ENCODE results near the gene INSR.

The INSR gene

DNA sequence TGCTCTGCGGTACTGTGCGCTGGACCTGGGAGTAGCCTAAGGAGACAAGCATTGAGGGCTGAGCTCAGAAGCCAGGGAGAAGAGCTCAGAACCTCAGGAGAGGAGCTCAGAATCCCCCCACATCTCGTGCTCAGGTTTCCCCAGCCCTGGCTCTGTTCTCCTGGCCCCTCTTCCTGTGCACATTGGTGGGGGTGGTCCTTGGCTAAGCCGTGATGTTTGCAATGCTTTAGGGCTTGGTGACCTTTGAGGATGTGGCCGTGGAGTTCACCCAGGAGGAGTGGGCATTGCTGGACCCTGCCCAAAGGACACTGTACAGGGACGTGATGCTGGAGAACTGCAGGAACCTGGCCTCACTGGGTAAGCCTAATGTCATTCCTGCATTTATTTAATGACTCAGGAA, 218.1 kb downstream of the INSR start:
- DNase-seq (ENCODE audit: low read depth, low spot score), result no peak
- in situ Hi-C loops (cut with HindIII; ENCODE audit: low sequenced_read_pairs), result no loop called here
- TF ChIP-seq, protein P1, sequence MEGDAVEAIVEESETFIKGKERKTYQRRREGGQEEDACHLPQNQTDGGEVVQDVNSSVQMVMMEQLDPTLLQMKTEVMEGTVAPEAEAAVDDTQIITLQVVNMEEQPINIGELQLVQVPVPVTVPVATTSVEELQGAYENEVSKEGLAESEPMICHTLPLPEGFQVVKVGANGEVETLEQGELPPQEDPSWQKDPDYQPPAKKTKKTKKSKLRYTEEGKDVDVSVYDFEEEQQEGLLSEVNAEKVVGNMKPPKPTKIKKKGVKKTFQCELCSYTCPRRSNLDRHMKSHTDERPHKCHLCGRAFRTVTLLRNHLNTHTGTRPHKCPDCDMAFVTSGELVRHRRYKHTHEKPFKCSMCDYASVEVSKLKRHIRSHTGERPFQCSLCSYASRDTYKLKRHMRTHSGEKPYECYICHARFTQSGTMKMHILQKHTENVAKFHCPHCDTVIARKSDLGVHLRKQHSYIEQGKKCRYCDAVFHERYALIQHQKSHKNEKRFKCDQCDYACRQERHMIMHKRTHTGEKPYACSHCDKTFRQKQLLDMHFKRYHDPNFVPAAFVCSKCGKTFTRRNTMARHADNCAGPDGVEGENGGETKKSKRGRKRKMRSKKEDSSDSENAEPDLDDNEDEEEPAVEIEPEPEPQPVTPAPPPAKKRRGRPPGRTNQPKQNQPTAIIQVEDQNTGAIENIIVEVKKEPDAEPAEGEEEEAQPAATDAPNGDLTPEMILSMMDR (IDR thresholded peaks at IDR 0.05; ENCODE audit: low read depth, low read length), result no peak
- H3K4me3 ChIP-seq (ENCODE audit: low read depth, low read length), result no peak overlapping the region

DNA sequence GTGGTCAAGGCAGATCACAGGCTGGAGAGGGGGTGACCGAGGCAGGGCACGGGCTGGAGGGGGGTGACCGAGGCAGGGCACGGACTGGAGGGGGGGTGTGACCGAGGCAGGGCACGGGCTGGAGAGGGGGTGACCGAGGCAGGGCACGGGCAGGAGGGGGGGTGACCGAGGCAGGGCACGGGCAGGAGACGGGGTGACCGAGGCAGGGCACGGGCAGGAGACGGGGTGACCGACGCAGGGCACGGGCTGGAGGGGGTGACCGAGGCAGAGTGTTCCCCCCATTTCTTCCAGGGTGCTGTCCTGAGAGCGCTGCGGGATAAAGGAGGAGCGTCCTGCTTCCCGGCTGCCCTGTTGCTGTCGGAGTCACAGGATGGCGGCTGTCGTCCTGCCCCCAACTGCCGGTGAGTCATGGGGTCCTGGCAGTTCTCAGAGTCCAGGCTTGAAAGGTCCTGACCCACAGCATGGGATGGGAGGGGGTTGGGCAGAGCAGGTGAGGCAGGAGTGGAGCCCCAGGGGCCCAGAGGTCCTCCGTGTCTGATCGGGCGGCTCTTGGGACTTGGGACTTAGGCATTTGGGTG, 219.4 kb downstream of the INSR start:
- TF ChIP-seq, protein P1 (IDR thresholded peaks at IDR 0.05; ENCODE audit: low read depth, low read length), result no peak
- no peak overlapping the region for H3K4me3 ChIP-seq (ENCODE audit: low read depth, low read length)
- in situ Hi-C loops (cut with HindIII; ENCODE audit: low sequenced_read_pairs), result no loop called here
- DNase-seq (ENCODE audit: low read depth, low spot score), result no peak

DNA sequence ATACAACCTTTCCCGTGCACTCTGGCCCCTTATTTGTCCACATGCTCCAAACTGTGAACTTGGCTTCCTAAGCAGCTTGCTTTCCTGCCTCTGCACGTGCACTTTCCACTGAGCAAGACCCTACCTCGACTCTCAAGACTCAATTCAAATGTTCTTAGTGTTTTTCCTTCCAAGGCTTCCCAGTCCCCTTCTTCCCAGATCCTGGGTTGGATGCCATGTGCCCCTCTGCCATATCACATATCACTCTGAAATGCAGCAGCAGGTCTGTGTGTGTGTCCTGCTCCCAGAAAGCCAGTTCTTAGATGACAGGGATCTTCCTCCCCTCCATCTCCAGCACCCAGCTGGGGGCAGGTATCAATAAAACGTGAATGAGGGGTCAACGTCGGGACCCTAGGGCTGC, 221.7 kb downstream of the INSR start:
- TF ChIP-seq, protein P1 (IDR thresholded peaks at IDR 0.05; ENCODE audit: low read depth, low read length), result no peak
- DNase-seq (ENCODE audit: low read depth, low spot score), result no peak
- in situ Hi-C loops (cut with HindIII; ENCODE audit: low sequenced_read_pairs), result no loop called here

DNA sequence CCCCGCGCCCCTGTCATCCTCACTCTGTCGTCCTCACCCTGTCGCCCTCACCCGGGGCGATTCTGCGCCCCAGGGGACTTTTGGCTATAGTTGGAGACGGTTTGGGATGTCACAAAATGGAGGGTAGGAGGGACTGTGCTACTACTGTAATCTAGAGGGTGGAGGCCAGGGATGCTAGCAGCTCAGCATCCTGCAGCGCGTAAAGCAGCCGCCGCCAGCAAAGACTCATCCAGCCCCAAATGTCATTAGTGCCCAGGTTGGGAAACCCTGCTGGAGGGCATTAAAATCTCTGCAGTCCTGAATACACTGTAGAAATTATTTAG, 224.3 kb downstream of the INSR start:
- in situ Hi-C loops (cut with HindIII; ENCODE audit: low sequenced_read_pairs), result no loop called here
- TF ChIP-seq, protein P1 (IDR thresholded peaks at IDR 0.05; ENCODE audit: low read depth, low read length), result no peak
- no peak for DNase-seq (ENCODE audit: low read depth, low spot score)
- H3K4me3 ChIP-seq (ENCODE audit: low read depth, low read length), result peak overlapping the region; percentile 88

More for the DNA sequence above, 221.7 kb downstream of the INSR start:
- no peak overlapping the region for H3K4me3 ChIP-seq (ENCODE audit: low read depth, low read length)

DNA sequence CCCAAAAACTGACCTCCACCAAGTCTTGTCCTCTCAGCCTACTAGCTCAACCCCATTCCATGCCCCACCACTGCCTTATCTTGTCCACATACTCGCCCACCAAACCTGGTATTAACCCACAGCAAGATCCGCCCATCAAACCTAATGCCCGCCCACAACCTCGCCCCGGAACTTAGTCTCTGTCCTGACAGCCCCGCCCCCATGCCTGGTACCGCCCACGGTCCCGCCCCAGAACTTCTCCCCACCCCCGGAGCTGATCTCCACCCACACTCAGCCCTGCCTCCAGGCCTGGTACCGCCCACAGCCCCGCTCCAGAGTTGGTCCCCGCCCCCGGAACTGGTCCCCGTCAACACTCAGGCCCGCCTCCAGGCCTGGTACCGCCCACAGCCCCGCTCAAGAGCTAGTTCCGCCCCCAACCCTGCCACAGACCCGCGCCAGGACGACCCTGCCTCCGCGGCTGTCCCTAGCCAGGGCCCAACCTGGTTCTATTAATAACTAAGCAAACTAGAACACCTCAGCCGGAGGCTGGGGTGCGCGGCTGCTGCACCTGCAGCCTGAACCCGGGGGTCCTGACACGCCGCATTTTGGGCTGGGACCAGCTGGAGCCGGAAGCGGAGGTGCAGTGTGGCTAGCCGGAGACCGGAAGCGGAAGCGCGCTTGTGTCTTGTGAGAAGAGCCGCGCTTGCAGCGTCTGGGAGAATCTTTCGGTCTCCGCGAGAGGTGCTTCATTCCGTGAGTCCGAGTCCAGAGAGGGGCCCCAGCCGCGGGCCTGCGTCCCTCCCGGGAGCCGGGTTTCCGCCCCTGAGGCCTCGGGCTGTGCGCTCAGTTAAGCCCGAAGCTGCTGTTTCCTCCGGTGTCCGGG, 224.9 kb downstream of the INSR start, which contains the start of gene ZNF557:
Gene ZNF557, plus strand, starts transcription at position 662 of the 862 bp plus-strand sequence. CDS start 5,372 bp downstream, outside the sequence.
- peak; percentile 98 for DNase-seq (ENCODE audit: low read depth, low spot score)
- peak within 1 kb of the TSS; percentile 88 for H3K4me3 ChIP-seq (ENCODE audit: low read depth, low read length)
- TF ChIP-seq, protein P1 (IDR thresholded peaks at IDR 0.05; ENCODE audit: low read depth, low read length), result no peak
- in situ Hi-C loops (cut with HindIII; ENCODE audit: low sequenced_read_pairs), result no loop called here

DNA sequence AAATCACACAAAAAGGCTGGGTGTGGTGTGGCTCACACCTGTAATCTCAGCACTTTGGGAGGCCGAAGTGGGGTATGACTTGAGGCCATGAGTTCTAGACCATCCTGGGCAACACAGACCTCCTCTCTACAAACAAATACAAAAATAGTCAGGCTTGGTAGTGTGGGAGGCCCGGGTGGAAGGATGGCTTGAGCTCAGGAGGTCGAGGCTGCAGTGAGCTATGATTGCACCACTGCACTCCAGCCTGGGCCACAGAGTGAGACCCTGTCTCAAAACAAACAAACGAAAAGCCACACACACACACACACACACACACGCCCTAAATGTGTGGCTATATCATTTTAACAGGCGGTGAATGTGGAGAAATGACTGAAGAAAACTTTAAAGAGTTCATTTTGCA, 225.6 kb downstream of the INSR start:
- no peak overlapping the region for H3K4me3 ChIP-seq (ENCODE audit: low read depth, low read length)
- TF ChIP-seq, protein P1 (IDR thresholded peaks at IDR 0.05; ENCODE audit: low read depth, low read length), result no peak
- DNase-seq (ENCODE audit: low read depth, low spot score), result no peak
- in situ Hi-C loops (cut with HindIII; ENCODE audit: low sequenced_read_pairs), result no loop called here
